AG04449 (cell line): Measurements from ENCODE around the gene NPFF.
"Not testable (repeated sequence)": the region's sequence is repeated elsewhere in the genome, so short reads cannot be mapped to it uniquely, and the experiment has no call there.

Experiments
- CTCF ChIA-PET: fragments of 350-600 bp; formaldehyde crosslinking; extraction: SDS; loops from one replicate; lab custom pipeline; 2021; ENCODE audit warnings: antibody characterized with exemption; lab: Yijun Ruan, JAX
- POLR2A ChIA-PET: fragments of 400-600, 350-600 bp; formaldehyde crosslinking; extraction: SDS; loops from one replicate; lab custom pipeline; 2020; ENCODE audit warnings: antibody characterized with exemption, inconsistent platforms; lab: Yijun Ruan, JAX
- DNase-seq: peaks from one replicate; pipeline ENCODE4 v3.0.0-alpha.2; 2010; ENCODE audit warnings: low read depth, low spot score
- H3K4me3 ChIP-seq: 2 replicates; pipeline ENCODE4 v1.5.1; 2011; ENCODE audit warnings: low read depth, mild to moderate bottlenecking, control low read depth, low read length
- TF ChIP-seq, protein P1 (sequence below): IDR thresholded peaks from one replicate; pipeline ENCODE4 v1.5.1; 2011; ENCODE audit warnings: mild to moderate bottlenecking, moderate library complexity, low read length, control low read depth, inconsistent platforms; ENCODE audit not compliant: insufficient read depth; ENCODE audit errors: missing control alignments

NPFF gene, protein sequence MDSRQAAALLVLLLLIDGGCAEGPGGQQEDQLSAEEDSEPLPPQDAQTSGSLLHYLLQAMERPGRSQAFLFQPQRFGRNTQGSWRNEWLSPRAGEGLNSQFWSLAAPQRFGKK

GRCh38 chr12:53506881-53507602 is at the start of gene NPFF:
NPFF (minus strand) TSS chr12:53507484; CDS start chr12:53507474, 10 bp downstream.
- H3K4me3 ChIP-seq = no peak within 1 kb of the TSS
- TF ChIP-seq, protein P1, sequence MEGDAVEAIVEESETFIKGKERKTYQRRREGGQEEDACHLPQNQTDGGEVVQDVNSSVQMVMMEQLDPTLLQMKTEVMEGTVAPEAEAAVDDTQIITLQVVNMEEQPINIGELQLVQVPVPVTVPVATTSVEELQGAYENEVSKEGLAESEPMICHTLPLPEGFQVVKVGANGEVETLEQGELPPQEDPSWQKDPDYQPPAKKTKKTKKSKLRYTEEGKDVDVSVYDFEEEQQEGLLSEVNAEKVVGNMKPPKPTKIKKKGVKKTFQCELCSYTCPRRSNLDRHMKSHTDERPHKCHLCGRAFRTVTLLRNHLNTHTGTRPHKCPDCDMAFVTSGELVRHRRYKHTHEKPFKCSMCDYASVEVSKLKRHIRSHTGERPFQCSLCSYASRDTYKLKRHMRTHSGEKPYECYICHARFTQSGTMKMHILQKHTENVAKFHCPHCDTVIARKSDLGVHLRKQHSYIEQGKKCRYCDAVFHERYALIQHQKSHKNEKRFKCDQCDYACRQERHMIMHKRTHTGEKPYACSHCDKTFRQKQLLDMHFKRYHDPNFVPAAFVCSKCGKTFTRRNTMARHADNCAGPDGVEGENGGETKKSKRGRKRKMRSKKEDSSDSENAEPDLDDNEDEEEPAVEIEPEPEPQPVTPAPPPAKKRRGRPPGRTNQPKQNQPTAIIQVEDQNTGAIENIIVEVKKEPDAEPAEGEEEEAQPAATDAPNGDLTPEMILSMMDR = no peak
- DNase-seq = no peak
- POLR2A ChIA-PET = interaction anchor here (1.1 kb wide), 1 partner anchor 25 kb away, joined by 6 read pairs; no protein-coding TSS in a partner anchor
- CTCF ChIA-PET = interaction anchor here (0.7 to 12.0 kb wide), 9 partner anchors 12 to 184 kb away, joined by 3 to 135 read pairs (median 35); partner anchors contain the start of genes AAAS and AMHR2

DNA sequence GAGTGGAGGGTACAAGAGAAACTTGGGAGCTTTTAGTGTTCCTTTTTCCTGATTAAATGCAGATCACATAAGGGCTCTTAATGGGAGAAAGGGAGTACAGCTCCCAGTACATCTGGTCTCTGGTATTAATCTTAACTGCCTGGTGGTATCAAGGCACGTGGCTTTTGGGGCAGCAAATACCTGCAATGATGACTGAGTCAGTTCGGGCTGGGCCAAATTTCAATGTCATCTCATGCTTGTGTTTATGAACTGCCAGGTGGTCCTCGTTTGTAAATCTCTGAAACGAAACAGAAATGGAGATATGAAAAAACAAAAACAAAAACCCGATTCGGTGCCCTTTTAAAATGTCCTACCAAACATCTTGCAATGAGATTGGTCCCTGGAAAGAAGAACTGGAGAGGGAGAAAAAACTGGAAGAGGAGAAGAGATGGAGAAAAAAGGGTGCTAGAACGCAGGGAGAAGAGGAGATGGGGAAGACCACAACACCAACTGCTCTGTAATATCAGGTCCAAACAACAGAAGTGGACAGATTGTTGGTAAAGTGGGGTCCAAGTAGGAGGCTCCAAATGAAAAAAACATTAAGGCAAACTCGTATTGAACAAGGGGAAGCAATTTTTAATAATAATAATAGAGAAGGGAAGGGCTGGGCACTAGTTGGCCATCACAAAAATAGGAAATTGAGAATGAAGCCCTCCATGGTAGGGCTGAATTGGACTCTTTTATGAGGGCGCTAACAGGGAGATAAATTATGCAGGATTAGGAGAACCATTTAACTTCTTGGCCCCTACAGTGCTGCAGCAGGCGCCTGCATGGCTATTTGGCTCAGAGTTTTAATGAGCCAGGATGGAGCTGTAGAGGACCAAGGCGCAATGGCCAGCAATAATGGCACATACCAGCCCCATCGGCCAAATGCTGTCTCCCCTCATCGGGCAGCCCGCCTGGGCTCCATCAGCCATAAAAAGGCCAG is 45.4 kb upstream of the NPFF start:
- no peak overlapping the region for H3K4me3 ChIP-seq
- POLR2A ChIA-PET = no interaction called here
- TF ChIP-seq, protein P1 = no peak
- DNase-seq = no peak
- CTCF ChIA-PET = interaction anchor here (0.9 to 6.0 kb wide), 6 partner anchors 10 to 194 kb away, joined by 3 to 38 read pairs (median 4); partner anchors contain the start of gene ATP5MC2

DNA sequence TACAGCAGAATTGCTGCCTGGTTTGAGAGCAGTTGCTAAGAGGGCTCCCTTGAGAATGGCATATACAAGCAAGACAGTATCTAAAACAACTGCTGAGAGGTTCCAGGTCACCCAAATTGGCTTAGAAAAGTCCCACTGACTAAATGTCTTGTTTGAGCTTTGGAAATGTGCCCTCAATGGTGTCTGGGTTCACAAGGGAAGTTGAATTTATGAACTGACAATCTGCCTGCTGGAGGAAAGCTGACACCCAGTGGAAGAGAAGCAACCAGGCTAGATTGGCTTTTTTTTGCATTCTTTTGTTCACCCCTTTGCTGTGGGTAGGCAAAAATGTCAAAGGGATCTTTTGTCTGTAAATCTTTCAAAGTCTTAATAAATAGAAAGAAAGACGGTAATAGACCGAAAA is 44.6 kb upstream of the NPFF start:
- H3K4me3 ChIP-seq = no peak overlapping the region
- TF ChIP-seq, protein P1 = no peak
- ChIA-PET POLR2A (no interaction called here), CTCF (interaction anchor here (1.2 to 6.0 kb wide), 6 partner anchors 9 to 194 kb away, joined by 3 to 38 read pairs (median 4); partner anchors contain the start of gene ATP5MC2)
- DNase-seq = no peak

- POLR2A ChIA-PET = no interaction called here
- no peak for DNase-seq
- no peak overlapping the region for H3K4me3 ChIP-seq
- CTCF ChIA-PET = interaction anchor here (0.7 to 6.0 kb wide), 6 partner anchors 8 to 188 kb away, joined by 3 to 38 read pairs (median 4); partner anchors contain the start of gene ATP5MC2
- TF ChIP-seq, protein P1 = no peak
These were observed 43.3 kb upstream of the NPFF start for GRCh38 chr12:53550595-53550994.

DNA sequence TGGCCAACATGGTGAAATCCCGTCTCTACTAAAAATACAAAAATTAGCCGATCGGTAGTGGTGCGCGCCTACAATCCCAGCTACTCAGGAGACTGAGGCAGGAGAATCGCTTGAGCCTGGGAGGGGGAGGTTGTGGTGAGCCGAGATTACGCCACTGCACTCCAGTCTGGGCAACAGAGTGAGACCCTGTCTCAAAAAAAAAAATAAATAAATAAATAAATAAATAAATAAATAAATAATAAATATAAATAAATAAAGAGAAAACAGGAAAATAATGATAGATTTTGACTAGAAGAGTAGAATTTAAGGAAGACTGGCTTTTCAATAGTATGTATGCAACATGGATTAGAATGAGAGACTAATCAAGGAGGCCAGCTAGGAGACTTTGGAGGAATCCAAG is 42.8 kb upstream of the NPFF start:
- H3K4me3 ChIP-seq, DNase-seq, POLR2A ChIA-PET: not testable (repeated sequence)
- CTCF ChIA-PET = interaction anchor here (0.7 to 6.0 kb wide), 5 partner anchors 7 to 188 kb away, joined by 3 to 38 read pairs (median 4); partner anchors contain the start of gene ATP5MC2

DNA sequence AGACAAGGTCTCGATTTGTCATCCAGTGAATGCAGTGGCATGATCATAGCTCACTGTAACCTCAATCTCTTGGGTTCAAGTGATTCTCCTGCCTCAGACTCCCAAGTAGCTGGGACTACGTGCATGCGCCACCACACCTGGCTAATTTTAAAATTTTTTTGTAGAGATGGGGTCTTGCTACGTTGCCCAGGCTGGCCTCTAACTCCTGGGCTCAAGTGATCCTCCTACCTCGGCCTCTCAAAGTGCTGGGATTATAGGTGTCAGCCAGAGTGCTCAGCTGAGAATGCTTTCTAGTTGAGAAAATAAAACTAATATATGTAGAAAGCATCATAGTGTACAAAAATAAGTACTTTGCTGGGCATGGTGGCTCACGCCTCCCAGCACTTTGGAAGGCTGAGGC is 41.1 kb upstream of the NPFF start:
- DNase-seq, H3K4me3 ChIP-seq, POLR2A ChIA-PET: not testable (repeated sequence)
- CTCF ChIA-PET = interaction anchor here (1.1 to 5.8 kb wide), 4 partner anchors 128 to 198 kb away, joined by 3 to 28 read pairs (median 4); partner anchors contain the start of gene ATP5MC2
